GM21360 (cell line): ENCODE measurements around the gene FAM222A.

ENCODE experiments used
- ATAC-seq: cut with Tn5 transposase; IDR thresholded peaks from one replicate; pipeline ENCODE4 v1.9.1; 2021; ENCODE audit warnings: mild to moderate bottlenecking, moderate library complexity; ENCODE audit not compliant: unreplicated experiment

Gene FAM222A

DNA sequence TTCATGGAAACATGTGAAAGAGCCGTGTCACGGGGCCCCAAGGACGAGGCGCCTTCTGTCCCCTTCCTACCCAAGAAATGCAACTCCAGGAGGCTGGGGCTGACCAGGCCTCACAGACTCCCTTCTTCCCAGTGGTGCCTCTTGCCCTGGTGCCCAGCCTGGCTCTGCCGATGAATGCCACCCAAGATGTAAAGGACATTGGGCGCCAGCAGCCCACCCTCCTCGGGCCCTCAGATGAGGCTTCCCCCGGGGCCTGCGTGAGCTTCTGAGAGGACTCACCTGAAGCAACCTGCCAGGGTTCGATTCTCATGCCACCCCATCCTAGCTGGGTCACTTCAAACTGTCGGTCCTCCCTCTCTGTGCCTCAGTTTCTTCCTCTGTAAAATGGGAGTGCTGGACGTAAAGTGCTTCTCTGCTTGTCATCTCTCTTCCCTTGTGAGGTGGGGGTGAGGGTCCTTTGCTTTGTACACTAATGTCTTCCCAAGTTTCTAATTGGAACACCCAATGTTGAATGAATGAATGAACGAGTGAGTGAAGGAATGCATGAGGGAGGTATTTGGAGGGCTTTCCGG is 10.8 kb downstream of the FAM222A start:
- ATAC-seq, result no peak

DNA sequence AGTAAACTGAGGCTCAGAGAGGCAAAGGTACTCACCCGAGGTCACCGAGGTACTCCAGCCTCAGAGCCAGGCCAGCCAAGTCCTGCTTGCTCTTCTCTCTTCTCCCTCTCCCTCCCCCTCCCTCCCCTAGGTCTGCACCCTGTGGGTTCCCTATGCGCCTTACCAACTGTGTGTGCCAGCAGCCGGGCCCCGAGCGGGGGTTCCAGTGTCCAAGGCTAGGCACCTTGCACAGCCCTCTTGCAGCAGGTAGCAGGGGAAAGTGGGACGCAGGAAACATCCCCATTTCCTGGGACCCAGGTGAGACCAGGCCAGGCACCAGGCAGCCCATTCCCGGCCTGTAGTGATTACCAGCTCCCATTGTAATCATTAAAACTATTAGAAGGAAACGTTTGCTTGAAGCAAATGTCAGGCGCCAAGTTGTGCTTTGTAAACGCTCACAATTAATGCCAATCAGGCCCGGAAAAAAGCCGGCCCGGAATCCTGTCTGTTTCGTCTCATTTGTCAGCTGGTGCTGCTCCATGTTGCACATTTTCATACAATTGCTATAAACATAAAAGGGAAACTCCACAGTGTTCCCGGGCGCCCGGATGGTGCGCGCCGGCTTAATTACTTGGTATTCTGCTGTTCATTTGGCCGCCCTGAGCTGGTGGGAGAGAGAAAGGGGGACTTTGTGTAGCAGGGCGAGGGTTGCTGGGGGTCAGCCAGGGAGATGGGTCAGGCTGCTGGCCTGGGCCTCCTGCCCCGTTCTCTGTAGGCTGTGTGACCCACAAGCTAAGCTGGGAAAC is 11.9 kb downstream of the FAM222A start:
- no peak for ATAC-seq

DNA sequence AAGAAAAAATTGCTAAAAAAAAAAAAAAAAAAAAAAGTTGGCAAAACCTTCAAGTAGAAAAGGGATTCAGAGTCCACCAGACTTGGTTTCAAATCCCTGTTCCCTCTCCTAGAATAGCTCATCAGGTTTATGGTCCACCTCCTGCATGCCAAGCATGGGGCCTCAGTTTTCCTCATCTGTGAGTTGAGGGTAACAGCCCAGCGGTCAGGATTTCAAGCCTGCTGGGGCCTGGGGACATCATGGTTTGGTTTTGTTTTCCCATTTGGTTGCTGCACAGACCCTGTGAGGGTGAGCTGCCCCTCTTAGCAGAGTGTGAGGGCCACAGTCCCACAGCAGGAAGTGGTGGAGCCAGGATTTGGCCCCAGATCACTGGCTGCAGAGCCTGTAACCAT is 12.5 kb downstream of the FAM222A start:
- no peak for ATAC-seq

DNA sequence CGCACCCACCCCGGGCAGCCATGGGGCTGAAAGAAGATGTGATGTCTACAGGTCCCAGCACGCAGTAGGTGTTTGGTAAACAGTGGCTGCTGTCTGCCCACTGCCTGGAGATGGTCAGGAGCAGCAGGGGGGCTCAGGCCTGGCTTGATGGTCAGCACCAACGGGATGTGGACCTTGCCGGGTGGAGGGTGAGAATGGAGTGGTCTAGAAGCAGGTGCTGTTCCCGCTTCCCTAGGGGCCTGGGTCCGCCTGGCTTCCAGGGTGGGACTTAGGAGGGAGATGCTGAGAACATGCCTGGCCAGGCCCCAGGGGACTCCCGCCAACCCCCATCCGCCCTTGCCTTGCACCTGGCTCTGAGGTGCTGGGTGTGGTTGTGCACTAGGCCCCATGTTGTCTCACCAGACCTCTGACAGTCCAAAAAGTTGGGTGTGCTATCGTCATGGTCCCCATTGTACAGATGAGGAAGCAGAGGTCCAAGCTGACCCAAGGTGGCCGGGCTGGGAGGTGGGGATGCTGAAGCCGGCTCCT is 12.9 kb downstream of the FAM222A start:
- ATAC-seq, result no peak

DNA sequence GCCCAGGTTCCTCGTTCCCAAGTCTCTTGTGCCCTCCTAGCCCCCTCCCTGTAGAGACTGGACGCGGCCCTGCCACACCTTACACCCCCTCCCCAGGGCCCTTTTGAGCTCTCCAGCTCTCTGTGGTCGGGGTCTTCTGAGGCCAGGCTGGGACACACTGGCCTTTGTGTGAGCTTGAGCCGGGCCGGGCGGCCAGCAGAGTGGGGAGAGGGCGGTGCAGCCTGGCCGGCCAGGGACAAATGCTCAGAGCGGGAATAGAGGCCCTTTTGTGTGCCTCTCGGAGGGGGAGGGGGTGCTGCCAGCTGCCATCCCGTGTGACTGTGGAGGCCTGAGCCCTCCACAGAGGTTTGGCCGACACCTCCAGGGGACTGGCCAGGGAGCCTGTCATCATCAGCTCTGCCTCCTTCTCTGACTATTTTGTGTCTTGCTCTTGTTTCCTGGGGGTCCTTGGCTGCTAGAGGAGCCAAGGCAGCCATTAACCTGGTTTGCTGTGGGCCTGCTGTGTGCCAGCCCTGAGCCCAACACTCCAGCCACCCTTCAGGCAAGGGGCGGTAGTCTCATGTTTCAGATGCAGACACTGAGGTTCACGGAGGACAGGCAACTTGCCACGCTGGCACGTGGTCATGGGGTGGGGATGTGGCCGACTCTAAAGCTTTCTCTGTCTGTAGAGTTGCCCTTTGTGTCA is 13.6 kb downstream of the FAM222A start:
- no peak for ATAC-seq

DNA sequence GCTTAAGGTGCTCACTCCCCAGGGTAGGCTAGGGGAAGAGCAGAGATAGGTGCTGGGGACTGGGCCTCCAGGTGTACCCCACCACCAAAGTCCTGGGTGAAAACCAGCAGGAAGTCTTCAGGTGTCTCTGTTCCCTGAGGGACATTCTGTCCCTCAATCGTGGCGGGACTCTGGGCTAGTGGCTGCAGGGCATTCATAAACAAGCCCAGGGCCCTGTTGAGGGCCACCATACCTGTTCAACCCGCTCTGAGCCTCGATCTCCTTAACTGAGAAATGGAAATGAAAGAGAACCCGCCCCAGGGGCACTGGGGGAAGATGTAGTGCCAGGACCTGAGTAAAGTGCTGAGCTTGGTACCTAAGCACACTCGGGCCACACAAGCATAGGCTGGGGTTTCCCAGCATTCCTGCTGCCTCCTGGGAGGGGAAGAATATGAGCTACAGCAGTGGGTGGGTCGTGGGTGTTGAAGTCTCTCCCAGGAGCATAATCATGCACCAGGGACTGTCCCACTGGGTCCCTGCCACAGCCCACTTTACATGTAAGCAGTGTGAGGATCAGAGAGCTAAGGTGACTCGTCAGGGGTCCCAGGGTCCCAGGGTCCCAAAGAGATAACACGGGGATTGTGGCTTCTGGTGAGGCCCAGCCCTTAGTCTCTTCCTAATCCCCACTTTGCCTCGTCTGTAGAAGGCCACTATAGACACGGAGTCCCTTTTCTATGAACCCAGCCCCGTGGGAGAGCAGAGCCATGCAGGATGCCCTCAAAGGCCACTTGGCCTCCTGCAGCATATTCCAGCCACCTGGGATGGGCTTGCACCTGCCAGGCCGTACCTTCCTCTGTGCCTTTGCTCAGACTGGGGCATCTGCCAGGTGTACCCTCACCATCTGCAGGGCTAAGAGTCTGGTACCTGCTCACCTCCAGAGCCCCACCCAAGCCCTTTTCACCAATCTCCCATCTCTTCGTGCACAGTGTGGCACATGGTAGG is 14.4 kb downstream of the FAM222A start:
- ATAC-seq, result no peak

DNA sequence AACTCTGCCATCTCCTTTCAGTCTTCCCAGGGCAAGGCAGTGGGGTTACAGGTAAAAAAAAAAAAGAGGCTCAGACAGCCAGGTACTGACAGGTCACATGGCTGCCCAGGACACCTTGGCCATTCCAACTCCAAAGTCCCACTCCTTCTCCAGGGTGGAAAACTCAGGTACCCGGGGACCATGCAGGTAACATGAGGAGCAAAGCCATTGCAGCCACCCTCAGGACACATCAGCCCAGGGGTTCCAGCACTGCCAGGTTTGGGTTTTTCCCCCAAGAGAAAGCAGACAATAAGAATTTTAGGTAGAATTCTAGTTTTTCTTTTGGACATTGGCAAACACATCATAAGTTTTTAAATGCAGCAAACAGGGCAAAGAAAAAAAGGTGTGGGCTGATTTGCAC is 15.3 kb downstream of the FAM222A start:
- ATAC-seq, result no peak

DNA sequence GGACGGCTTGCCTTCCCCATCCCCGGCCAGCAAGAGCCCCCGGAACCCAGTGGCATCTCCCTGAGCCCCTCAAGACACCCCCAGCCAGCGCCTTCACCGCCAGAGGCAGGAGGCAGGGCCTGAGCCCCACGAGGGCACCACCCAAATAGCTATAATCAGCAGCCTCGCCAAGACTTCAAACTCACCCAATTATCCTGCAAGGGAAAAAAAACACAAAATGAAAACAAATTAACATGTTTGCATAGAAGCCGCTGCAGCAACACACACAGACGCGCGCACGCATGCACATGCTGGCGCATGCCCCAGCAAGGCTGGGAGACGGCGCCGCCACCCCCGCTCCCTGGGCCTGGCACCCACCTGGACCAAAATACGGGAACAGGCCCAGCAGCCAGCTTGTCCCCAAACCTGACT is 15.8 kb downstream of the FAM222A start:
- ATAC-seq, result no peak

DNA sequence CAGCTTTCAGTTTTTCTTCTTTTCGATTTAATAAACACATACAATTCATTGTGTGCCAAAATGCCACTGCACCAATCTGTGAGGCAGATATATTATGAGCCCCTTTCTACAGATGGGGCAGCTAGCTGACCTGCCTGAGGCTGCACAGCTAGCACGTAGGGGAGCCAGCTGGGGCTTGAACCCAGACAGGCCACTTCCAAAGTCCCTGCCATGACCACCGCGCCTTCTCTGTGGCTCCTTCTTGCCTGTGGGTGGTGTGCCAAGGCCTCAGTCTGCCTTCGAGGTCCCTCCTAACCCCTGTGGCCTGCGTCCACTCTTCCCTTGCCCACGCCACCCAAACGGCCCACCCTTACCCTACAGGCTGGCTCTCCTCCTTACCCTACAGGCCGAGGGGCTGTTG is 16.2 kb downstream of the FAM222A start:
- ATAC-seq, result no peak

DNA sequence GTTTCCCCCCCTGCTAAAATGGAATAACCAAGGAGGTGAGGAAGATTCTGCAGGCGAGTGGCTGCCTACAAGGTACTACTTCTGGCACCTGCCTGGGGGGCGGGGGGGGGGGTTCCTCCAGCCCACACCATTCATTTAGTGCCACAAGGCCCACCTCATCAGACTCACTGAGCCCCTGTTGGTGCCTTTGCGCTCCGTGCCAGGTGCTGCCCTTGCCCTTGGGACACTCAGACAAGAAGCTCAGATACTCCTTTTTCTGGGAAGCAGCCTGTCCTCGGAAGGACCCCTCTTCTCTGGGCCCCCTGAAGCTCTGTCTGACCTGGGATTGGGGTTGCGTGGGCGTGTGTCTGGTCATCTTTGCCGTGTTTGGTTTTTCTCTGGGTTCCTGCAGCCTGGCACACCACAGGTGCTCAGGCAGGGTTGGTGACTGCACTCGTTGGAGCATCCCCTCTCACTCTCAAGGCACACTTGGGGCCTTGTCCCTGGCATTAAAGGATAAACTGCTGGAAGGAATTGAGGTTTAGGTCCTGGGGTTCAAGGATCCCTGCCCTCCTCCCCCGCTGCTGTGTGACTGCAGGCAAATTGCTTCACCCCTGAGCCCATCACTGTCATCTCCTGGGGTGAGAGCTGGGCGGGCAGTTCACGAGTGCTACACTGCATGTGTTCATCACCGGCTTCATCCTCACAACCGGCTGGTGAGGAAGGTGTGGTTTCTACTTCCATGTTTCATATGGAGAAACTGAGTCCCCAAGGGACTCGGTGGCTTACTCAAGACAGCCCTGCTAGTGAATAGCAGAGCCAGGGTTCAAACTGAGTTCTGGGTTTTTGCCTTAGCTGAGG is 16.9 kb downstream of the FAM222A start:
- no peak for ATAC-seq

DNA sequence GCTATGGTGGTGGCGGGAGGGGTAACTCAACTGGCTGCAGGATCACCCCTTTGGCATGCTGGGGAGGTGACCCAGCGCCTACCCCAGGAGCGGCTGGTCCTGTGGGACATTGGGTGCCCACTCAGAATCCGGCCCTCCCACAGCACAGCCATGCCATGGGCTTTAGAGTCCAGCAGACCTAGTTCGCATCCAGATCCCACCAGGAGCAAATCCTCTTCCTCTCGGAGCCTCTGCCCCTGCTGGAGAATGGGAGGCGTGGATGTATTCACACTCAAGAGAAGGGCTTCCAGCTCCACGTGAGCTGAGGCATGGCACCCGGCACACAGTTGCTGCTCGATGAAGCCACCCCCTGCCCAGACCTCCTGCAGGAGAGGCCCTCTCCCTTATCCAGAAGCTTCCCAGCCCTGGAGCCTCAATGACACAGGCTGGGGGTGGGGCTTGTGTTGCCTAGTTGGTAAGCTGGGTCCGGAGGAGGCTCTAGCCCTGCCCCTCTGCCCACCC is 17.7 kb downstream of the FAM222A start:
- ATAC-seq, result no peak

DNA sequence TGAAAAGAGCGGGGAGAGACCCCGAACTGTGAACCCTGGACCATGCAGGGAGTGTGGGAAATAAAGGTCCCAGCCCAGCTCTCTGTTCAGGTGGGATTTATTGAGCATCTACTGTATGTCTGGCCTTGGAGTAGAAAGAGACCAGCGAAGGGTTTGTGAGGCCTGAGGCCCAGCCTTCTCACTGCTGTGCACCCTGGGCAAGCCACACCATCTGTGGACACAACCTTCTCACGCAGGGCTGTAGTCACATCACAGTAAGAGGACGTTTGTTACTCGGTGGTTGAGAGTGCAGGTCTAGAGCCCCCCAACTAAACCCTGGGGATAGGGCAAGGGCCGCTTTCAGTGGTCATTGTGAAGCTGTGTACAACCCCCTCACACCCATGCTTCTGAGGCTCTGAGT is 18.2 kb downstream of the FAM222A start:
- ATAC-seq, result no peak

DNA sequence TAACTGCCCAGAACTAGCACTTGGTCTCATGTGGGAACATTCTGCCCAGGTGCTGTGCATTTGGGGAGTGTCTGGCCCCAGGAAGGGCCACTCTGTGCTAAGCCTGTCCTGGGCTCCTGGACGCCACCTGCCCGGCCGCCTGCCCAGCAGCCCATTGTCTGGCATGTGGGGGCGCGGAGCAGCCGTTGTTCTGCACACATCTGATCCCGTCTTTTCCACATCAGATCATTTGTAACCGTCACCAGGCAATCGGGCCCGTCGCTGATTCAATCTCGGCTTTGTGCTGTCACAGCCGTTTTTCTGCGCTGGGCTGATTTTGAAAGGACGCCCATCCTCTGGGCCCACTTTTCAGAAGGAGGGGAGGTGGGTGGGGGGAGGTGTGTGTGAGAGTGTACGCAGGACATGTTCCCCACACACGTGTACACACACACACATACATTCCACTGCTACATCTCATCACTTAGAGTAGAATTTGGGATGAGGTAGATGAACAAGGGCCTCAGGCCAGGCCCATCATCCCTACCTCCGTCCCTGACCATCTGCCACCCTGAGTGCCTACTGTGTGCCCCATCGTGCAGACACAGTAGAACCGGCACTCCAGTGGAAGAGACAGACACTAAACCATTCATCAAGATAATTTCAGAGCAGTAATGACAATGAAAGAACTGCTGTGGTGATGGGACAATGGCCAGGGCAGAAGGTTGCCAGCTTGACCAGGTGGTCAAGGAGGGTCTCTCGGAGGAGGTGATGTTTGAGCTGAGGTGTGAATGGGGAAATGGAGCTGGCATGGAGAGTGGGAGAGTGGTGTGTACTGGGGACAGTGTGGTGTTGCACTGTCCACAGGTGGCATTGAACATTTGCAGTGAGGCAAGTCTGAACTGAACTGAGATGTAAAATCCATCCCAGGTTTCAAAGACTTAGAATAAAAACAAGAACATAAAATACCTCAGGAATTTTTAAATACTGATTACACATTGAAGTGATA is 19.0 kb downstream of the FAM222A start:
- no peak for ATAC-seq

DNA sequence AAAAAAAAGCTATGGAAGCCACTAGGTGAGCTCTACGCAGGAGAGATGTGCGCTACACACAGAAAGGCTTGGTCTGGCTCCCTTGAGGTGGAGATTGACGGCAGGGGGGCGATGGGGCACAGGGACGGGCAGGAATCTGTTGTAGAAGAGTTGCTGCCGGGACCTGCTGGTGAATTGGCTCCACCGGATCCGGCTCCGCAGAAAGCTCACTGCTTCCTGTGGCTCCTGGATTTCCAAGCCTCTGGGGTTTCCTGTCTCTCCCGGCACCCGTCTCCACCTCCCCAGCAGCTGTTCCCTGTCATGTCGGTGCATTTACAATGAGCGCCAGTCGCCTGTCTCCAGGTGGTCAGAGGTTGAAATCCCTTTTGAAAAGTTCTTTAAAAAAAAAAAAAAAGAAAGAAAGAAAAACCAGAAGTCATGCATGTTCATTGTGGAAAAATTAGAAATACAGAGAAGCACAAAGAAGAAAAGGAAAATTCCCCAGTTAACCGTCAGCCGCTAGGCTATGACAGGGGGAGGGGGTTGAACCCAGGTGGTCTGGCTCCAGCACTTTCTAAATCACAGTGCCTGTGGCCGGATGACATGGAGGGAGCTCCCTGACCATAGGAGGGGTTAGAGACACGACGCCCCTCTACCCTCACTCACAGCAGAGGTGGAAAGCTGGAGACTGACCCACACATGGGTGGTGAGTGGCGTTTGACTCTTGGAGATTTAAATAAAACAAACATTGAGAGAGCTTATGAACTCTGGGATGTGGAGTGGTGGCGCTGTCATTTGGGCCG is 20.8 kb downstream of the FAM222A start:
- ATAC-seq, result no peak

DNA sequence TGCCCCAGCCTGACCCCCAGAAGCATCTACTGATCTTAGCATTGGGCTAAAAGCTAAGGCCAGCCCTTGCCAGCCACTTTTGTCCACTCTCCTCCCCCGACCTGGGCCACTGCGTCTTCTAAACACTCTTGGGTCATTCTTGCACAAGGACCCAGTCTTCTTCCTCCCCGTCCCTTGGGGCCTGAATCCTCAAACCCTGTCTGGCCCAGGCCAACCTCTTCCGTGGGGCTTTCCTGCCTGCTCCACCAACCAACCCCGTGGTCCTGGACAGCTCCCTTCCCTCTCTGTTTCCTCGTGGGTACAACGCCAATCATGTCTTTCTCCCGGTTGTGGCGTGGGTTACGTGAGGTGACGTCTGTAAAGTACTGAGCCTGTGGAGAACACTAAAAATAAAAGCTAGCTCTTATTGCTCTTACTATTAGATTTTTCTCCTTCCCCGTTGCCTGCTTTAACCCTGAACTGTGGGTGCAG is 21.5 kb downstream of the FAM222A start:
- no peak for ATAC-seq

DNA sequence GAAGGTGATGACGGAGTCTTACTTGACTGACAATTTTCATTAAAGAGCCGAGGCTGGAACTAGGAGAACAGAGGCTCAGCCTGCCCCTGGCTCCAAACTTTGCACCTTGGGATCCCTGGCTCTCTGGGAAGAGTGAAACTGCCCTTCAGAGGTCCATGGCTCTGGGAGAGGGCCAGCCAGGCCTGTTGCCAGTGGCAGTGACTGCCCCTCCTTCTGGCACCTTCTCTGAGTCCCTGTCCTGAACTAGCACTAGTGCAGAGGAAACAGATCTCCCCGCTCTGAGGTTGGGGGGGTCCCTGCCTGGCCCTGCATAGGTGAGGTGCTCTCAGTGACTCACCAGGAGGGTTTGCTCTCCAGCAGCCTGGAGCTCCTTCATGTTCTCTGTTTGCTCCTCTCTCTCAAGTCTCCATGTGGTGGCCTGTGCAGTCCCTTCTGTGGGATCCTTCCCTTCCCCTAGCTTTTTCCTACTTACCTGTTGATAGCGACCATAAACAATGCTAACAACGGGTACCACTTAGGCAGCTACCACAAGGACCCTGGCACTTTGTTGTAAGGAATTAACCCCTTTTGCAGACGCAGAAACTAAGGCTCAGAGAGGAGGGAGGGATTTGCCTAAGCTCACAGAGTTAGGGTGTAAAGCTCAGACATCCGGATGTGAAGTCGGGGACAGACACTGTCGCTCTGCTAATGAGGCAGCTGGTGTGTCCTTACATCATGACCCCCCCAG is 22.4 kb downstream of the FAM222A start:
- no peak for ATAC-seq

DNA sequence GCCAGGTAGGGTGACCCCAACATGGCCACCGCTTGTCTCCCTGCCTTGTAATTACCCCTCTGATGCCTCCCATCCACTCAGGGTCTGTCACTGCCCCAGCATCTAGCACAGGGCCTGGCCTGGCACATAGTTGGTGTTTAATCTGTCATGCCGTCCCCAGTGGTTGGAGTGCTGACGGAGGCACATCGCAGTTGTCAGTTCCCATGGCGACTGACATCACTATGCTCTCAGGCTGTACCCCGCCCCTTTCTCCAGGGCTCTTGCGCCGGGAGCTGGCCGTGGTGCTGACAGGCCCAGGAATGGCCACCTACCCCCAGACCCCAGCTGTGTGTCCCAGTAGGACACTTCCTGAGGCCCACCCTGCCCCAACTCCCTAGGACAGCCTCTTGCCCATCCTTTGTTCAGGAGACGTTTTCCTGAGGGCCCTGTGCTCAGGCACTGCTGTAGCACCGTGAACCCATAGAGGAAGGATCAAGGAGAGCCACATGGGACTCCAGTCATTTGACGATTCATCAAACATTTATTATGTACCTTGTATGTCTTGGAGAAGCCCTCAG is 23.0 kb downstream of the FAM222A start:
- ATAC-seq, result no peak
